ENCODE measurements around the gene UST. TPM values are rescaled to one million over a fixed set of nuclear protein-coding genes. Genes with fewer than 3 reads are reported as not detected.
"Not testable (repeated sequence)": the region's sequence is repeated elsewhere in the genome, so short reads cannot be mapped to it uniquely, and the experiment has no call there.

UST gene
- total RNA-seq, 1 experiment from 2014 or later: 6.1 TPM

GRCh38 chr6:148912252-148912651 is 165.4 kb downstream of the UST start:
- DNase-seq (ENCODE audit: low read depth, low spot score) (no peak), ATAC-seq (no peak)
- Histone ChIP-seq H2AFZ (ENCODE audit: low read depth, low read length, poor library complexity, severe bottlenecking) (no peak overlapping the region), H3K9me2 (ENCODE audit: insufficient read depth) (no peaks in the 10 kb centered on the region), H3K9me3 (ENCODE audit: control insufficient read depth in 1 of 2, insufficient read depth in 1 of 2, low read depth in 1 of 2, low read length in 2 of 2) (0 out of 4 replicates have a peak, but pooled peaks cover 0 to 3% of the 10 kb centered on the region in 2 experiments), H3K4me2 (ENCODE audit: low read length) (no peak overlapping the region), H3K27ac (ENCODE audit: low read depth, low read length) (no peak overlapping the region), H3K9ac (ENCODE audit: low read length) (no peak overlapping the region), H3K4me1 (ENCODE audit: control insufficient read depth in 1 of 2, insufficient read depth in 2 of 2, low read length in 2 of 2) (no peaks in the 10 kb centered on the region), H3K27me3 (ENCODE audit: insufficient read depth, low read length) (no peaks in the 10 kb centered on the region), H3K79me2 (ENCODE audit: insufficient read depth, low read length) (no peaks in the 10 kb centered on the region), H3K4me3 (replicated peaks in 1 of 2; ENCODE audit: low read depth in 1 of 2, low read length in 2 of 2) (no peak overlapping the region), H4K20me1 (ENCODE audit: insufficient read depth) (no peaks in the 10 kb centered on the region), H3K36me3 (ENCODE audit: control insufficient read depth in 1 of 2, insufficient read depth in 2 of 2, low read length in 2 of 2) (no peaks in the 10 kb centered on the region)
- no TSS peak for BruUV-seq (replicated peaks)
- ChIA-PET RAD21 (ENCODE audit: low non-redundant PET in 1 of 2, low total read pairs in 2 of 2, uncharacterized antibody in 2 of 2, unreplicated experiment in 2 of 2) (no interaction called here), POLR2A (no interaction called here), CTCF (no interaction called here)
- TF ChIP-seq SRF (IDR thresholded peaks at IDR 0.05; ENCODE audit: low read depth): no peak
- no peak for TF ChIP-seq ZFX (IDR thresholded peaks at IDR 0.05)
- no peak for TF ChIP-seq CBX3 (IDR thresholded peaks at IDR 0.05; ENCODE audit: low read depth)
- no peak for TF ChIP-seq RAD21 (IDR thresholded peaks at IDR 0.05; ENCODE audit: low read depth)
- TF ChIP-seq ZBTB33 (IDR thresholded peaks at IDR 0.05; ENCODE audit: extremely low read depth, insufficient replicate concordance, low read length): no peak
- no peak for TF ChIP-seq ATF3 (IDR thresholded peaks at IDR 0.05)
- TF ChIP-seq SIN3A (IDR thresholded peaks at IDR 0.05; ENCODE audit: low read depth): no peak
- no peak for TF ChIP-seq EZH2 (IDR thresholded peaks at IDR 0.05)
- no peak for TF ChIP-seq EGR1 (IDR thresholded peaks at IDR 0.05; ENCODE audit: low read depth)
- no peak for TF ChIP-seq POLR2A (IDR thresholded peaks at IDR 0.05; ENCODE audit: borderline replicate concordance, extremely low read depth, insufficient read depth, insufficient read length)
- intact Hi-C loops (cut with micrococcal nuclease): no loop called here

- no peak overlapping the region for H3K9ac ChIP-seq (ENCODE audit: low read length)
- ATAC-seq (no peak), DNase-seq (ENCODE audit: low read depth, low spot score) (no peak)
- no peaks in the 10 kb centered on the region for H3K36me3 ChIP-seq (ENCODE audit: control insufficient read depth in 1 of 2, insufficient read depth in 2 of 2, low read length in 2 of 2)
- ChIA-PET RAD21 (ENCODE audit: low non-redundant PET in 1 of 2, low total read pairs in 2 of 2, uncharacterized antibody in 2 of 2, unreplicated experiment in 2 of 2) (no interaction called here), POLR2A (no interaction called here), CTCF (no interaction called here)
- H3K4me2 ChIP-seq (ENCODE audit: low read length): no peak overlapping the region
- no peak for TF ChIP-seq ZBTB33 (IDR thresholded peaks at IDR 0.05; ENCODE audit: extremely low read depth, insufficient replicate concordance, low read length)
- TF ChIP-seq POLR2AphosphoS5 (IDR thresholded peaks at IDR 0.05; ENCODE audit: low read depth, low read length): no peak
- TF ChIP-seq SP1 (IDR thresholded peaks at IDR 0.05; ENCODE audit: low read depth): no peak
- BruUV-seq (replicated peaks): no TSS peak
- intact Hi-C loops (cut with micrococcal nuclease): no loop called here
- no peak overlapping the region for H3K4me3 ChIP-seq (replicated peaks in 1 of 2; ENCODE audit: low read depth in 1 of 2, low read length in 2 of 2)
- H3K27me3 ChIP-seq (ENCODE audit: insufficient read depth, low read length): no peaks in the 10 kb centered on the region
- no peaks in the 10 kb centered on the region for H3K79me2 ChIP-seq (ENCODE audit: insufficient read depth, low read length)
- H3K9me2 ChIP-seq (ENCODE audit: insufficient read depth): no peaks in the 10 kb centered on the region
- no peaks in the 10 kb centered on the region for H4K20me1 ChIP-seq (ENCODE audit: insufficient read depth)
- H3K27ac ChIP-seq (ENCODE audit: low read depth, low read length): no peak overlapping the region
- H3K9me3 ChIP-seq (ENCODE audit: control insufficient read depth in 1 of 2, insufficient read depth in 1 of 2, low read depth in 1 of 2, low read length in 2 of 2): 0 out of 4 replicates have a peak, but pooled peaks cover 0 to 3% of the 10 kb centered on the region in 2 experiments
- no peak overlapping the region for H2AFZ ChIP-seq (ENCODE audit: low read depth, low read length, poor library complexity, severe bottlenecking)
- no peaks in the 10 kb centered on the region for H3K4me1 ChIP-seq (ENCODE audit: control insufficient read depth in 1 of 2, insufficient read depth in 2 of 2, low read length in 2 of 2)
Measured at GRCh38 chr6:148915810-148916209, 169.0 kb downstream of the UST start.

GRCh38 chr6:148916485-148916884 is 169.7 kb downstream of the UST start:
- H2AFZ ChIP-seq (ENCODE audit: low read depth, low read length, poor library complexity, severe bottlenecking); H3K27ac ChIP-seq (ENCODE audit: low read depth, low read length); POLR2A ChIA-PET; H3K27me3 ChIP-seq (ENCODE audit: insufficient read depth, low read length); ATAC-seq; H3K9me2 ChIP-seq (ENCODE audit: insufficient read depth); H3K36me3 ChIP-seq (ENCODE audit: control insufficient read depth in 1 of 2, insufficient read depth in 2 of 2, low read length in 2 of 2); intact Hi-C loops (cut with micrococcal nuclease); RAD21 ChIA-PET (ENCODE audit: low non-redundant PET in 1 of 2, low total read pairs in 2 of 2, uncharacterized antibody in 2 of 2, unreplicated experiment in 2 of 2); H3K9ac ChIP-seq (ENCODE audit: low read length); H3K4me2 ChIP-seq (ENCODE audit: low read length); H4K20me1 ChIP-seq (ENCODE audit: insufficient read depth); DNase-seq (ENCODE audit: low read depth, low spot score); H3K4me3 ChIP-seq (replicated peaks in 1 of 2; ENCODE audit: low read depth in 1 of 2, low read length in 2 of 2); H3K9me3 ChIP-seq (ENCODE audit: control insufficient read depth in 1 of 2, insufficient read depth in 1 of 2, low read depth in 1 of 2, low read length in 2 of 2); BruUV-seq (replicated peaks); H3K79me2 ChIP-seq (ENCODE audit: insufficient read depth, low read length); CTCF ChIA-PET; H3K4me1 ChIP-seq (ENCODE audit: control insufficient read depth in 1 of 2, insufficient read depth in 2 of 2, low read length in 2 of 2): not testable (repeated sequence)
